ENCODE measurements around the gene HELQ. TPM values are rescaled to one million over a fixed set of nuclear protein-coding genes. Genes with fewer than 3 reads are reported as not detected.
A peak's percentile ranks its signal among the peaks of the same experiment; 100 is the strongest.

HELQ gene
- total and polyA plus RNA-seq, 9 of the 15 experiments (the other 6 are each of a cell fraction or from before 2014, with no cell fraction given), result 3.5 to 15.2 (median 11.9) TPM

- TF ChIP-seq ZNF655 (CRISPR knock-in tag; IDR thresholded peaks at IDR 0.05), result no peak
- TF ChIP-seq BRF2 (IDR thresholded peaks at IDR 0.05; ENCODE audit: borderline replicate concordance, insufficient read depth, insufficient read length), result no peak
Observed at GRCh38 chr4:83392562-83392961, 63.1 kb downstream of the HELQ start (continued).

- POLR2A ChIA-PET, result no interaction called here
- H3K36me3 ChIP-seq (ENCODE audit: control insufficient read depth, insufficient read depth, low read length), result no peaks in the 10 kb centered on the region
- no peak overlapping the region for H3K9ac ChIP-seq (ENCODE audit: insufficient read depth in 1 of 2, low read depth in 2 of 2, low read length in 2 of 2)
- H3K27ac ChIP-seq (ENCODE audit: extremely low read depth, low read depth, low read length), result no peak overlapping the region
- BruUV-seq (replicated peaks), result no TSS peak
- no peaks in the 10 kb centered on the region for H3K9me3 ChIP-seq (replicated peaks; ENCODE audit: control insufficient read depth, insufficient read depth, low read depth, low read length)
- TF ChIP-seq MAFF (IDR thresholded peaks at IDR 0.05; ENCODE audit: low read length) (peak; percentile 27; the same call in 1 of the 2 replicates), ZNF316 (IDR thresholded peaks at IDR 0.05) (peak; percentile 85), CTCF (IDR thresholded peaks at IDR 0.05 in 2 of 3, conservative IDR thresholded peaks at IDR 0.05 in 1 of 3; ENCODE audit: insufficient read depth in 2 of 3, low read depth in 1 of 3, low read length in 3 of 3) (peak in 1 of 3 experiments; percentile 11; a peak in 1 of 6 replicates), EP400 (IDR thresholded peaks at IDR 0.05) (no peak), MAFK (IDR thresholded peaks at IDR 0.05; ENCODE audit: low read length) (peak; percentile 70), MAFG (tag; conservative IDR thresholded peaks at IDR 0.05) (peak; percentile 69), C11orf30 (IDR thresholded peaks at IDR 0.05; ENCODE audit: low read depth) (peak; percentile 80), KLF16 (IDR thresholded peaks at IDR 0.05) (no peak)
- DNase-seq (ENCODE audit: extremely low read depth in 1 of 4, low spot score in 3 of 4) (no peak), ATAC-seq (no peak), FAIRE-seq (no peak)
- peak overlapping the region; percentile 53; the same call in 1 of the 2 replicates for H2AFZ ChIP-seq (ENCODE audit: low read depth, low read length)
- H3K4me3 ChIP-seq, result no peak overlapping the region
- CTCF ChIA-PET (ENCODE audit: low intra/inter-chr PET ratio), result no interaction called here
- 11% methylated on average over 6 of the region's 6 CpGs for WGBS (ENCODE audit: insufficient coverage, low coverage, missing lambda C conversion rate)
- in situ Hi-C loops (cut with MboI), result no loop called here
- intact Hi-C loops (cut with micrococcal nuclease), result no loop called here
- H3K4me1 ChIP-seq (replicated peaks in 1 of 2; ENCODE audit: control insufficient read depth in 2 of 2, insufficient read depth in 2 of 2, low read length in 2 of 2), result no peaks in the 10 kb centered on the region
- H3K9me1 ChIP-seq (ENCODE audit: control insufficient read depth, insufficient read depth, low read length), result no peaks in the 10 kb centered on the region
- no peak overlapping the region; the same call in 1 of the 2 replicates for H3K4me2 ChIP-seq (ENCODE audit: insufficient read depth, low read length)
- H3K79me2 ChIP-seq (ENCODE audit: control insufficient read depth, insufficient read depth, low read length), result no peaks in the 10 kb centered on the region
- H3K27me3 ChIP-seq (ENCODE audit: control insufficient read depth in 2 of 2, insufficient read depth in 2 of 2, low read length in 2 of 2), result 0 out of 5 replicates have a peak, but pooled peaks cover 0 to 10% of the 10 kb centered on the region in 2 experiments
- H4K20me1 ChIP-seq (replicated peaks; ENCODE audit: control insufficient read depth, insufficient read depth, low read length), result no peaks in the 10 kb centered on the region
Observed at GRCh38 chr4:83390944-83391343, 64.7 kb downstream of the HELQ start.

Measured in K562 (cell line).